Activated CD8-positive, alpha-beta T cell treated with anti-CD3 and anti-CD28 coated beads, Interleukin-2, amount 10 ng/mL, durations not matched to agents 7 days and 5 days (primary cell): ENCODE results near the gene HMGCLL1. TPM values are rescaled to one million over a fixed set of nuclear protein-coding genes. Genes with fewer than 3 reads are reported as not detected.

ENCODE experiments used
- ATAC-seq: fragments of 150-1000 bp; cut with Tn5 transposase; one replicate; pipeline ENCODE4 v1.10.0; 2021; ENCODE audit warnings: moderate library complexity
- CTCF ChIA-PET: fragments of 350-600 bp; sonication (Branson Sonifier 250); formaldehyde crosslinking; loops from one replicate; lab custom pipeline; 2021; ENCODE audit warnings: antibody characterized with exemption; lab: Charles Lee
- POLR2A ChIA-PET: fragments of 350-600 bp; sonication (Branson Sonifier 250); formaldehyde crosslinking; loops from one replicate; lab custom pipeline; 2021; ENCODE audit warnings: antibody characterized with exemption; lab: Charles Lee
- DNase-seq: peaks from one replicate; pipeline ENCODE4 v3.0.0-alpha.2; 2020
- H3K27ac Mint-ChIP-seq: one replicate; pipeline ENCODE4 v1.8.0; 2021; ENCODE audit warnings: mild to moderate bottlenecking, mixed read lengths
- H3K27me3 Mint-ChIP-seq: one replicate; pipeline ENCODE4 v1.8.0; 2021; ENCODE audit warnings: low read depth, mixed read lengths
- H3K36me3 Mint-ChIP-seq: one replicate; pipeline ENCODE4 v1.8.0; 2021; ENCODE audit warnings: low read depth, mixed read lengths
- H3K4me1 Mint-ChIP-seq: one replicate; pipeline ENCODE4 v1.8.0; 2021; ENCODE audit warnings: low read depth, mixed read lengths
- H3K4me3 Mint-ChIP-seq: one replicate; pipeline ENCODE4 v1.8.0; 2021; ENCODE audit warnings: mild to moderate bottlenecking, mixed read lengths
- H3K9me3 Mint-ChIP-seq: one replicate; pipeline ENCODE4 v1.8.0; 2022; ENCODE audit warnings: mixed read lengths; ENCODE audit not compliant: insufficient read depth
- total RNA-seq, 2 experiments: library from RNA; stranded (reverse); gene quantifications; one replicate each; pipeline ENCODE4 v1.2.3, GENCODE V29; 2021

HMGCLL1 gene
- total RNA-seq, 2 experiments from 2014 or later: not detected

- H3K27ac Mint-ChIP-seq: no peak overlapping the region
- no peaks in the 10 kb centered on the region for H3K9me3 Mint-ChIP-seq
- H3K4me3 Mint-ChIP-seq: no peak overlapping the region
- CTCF ChIA-PET: no interaction called here
- ATAC-seq (no peak), DNase-seq (no peak)
- H3K4me1 Mint-ChIP-seq: no peaks in the 10 kb centered on the region
- no peaks in the 10 kb centered on the region for H3K27me3 Mint-ChIP-seq
- POLR2A ChIA-PET: no interaction called here
- H3K36me3 Mint-ChIP-seq: no peaks in the 10 kb centered on the region
These were observed 11.4 kb downstream of the HMGCLL1 start for GRCh38 chr6:55567558-55567957.

GRCh38 chr6:55566036-55566710 lies 12.8 kb downstream of the HMGCLL1 start:
- no peak for ATAC-seq
- no peaks in the 10 kb centered on the region for H3K4me1 Mint-ChIP-seq
- no peak overlapping the region for H3K4me3 Mint-ChIP-seq
- H3K9me3 Mint-ChIP-seq: no peaks in the 10 kb centered on the region
- H3K27me3 Mint-ChIP-seq: no peaks in the 10 kb centered on the region
- ChIA-PET CTCF (no interaction called here), POLR2A (no interaction called here)
- H3K27ac Mint-ChIP-seq: no peak overlapping the region
- H3K36me3 Mint-ChIP-seq: no peaks in the 10 kb centered on the region
- DNase-seq: no peak

- Mint-ChIP-seq H3K9me3 (no peaks in the 10 kb centered on the region), H3K27ac (no peak overlapping the region), H3K4me1 (no peaks in the 10 kb centered on the region), H3K4me3 (no peak overlapping the region), H3K27me3 (no peaks in the 10 kb centered on the region), H3K36me3 (no peaks in the 10 kb centered on the region)
- no peak for ATAC-seq
- ChIA-PET POLR2A (no interaction called here), CTCF (no interaction called here)
- no peak for DNase-seq
These were observed 16.7 kb downstream of the HMGCLL1 start for GRCh38 chr6:55562318-55562717.

GRCh38 chr6:55560290-55560885 lies 18.6 kb downstream of the HMGCLL1 start:
- POLR2A ChIA-PET: no interaction called here
- ATAC-seq: no peak
- Mint-ChIP-seq H3K27me3 (no peaks in the 10 kb centered on the region), H3K4me3 (no peak overlapping the region), H3K27ac (no peak overlapping the region), H3K4me1 (no peaks in the 10 kb centered on the region), H3K9me3 (no peaks in the 10 kb centered on the region), H3K36me3 (no peaks in the 10 kb centered on the region)
- no peak for DNase-seq
- CTCF ChIA-PET: no interaction called here

- Mint-ChIP-seq H3K36me3 (no peaks in the 10 kb centered on the region), H3K9me3 (no peaks in the 10 kb centered on the region), H3K4me3 (no peak overlapping the region), H3K27me3 (no peaks in the 10 kb centered on the region), H3K27ac (no peak overlapping the region), H3K4me1 (no peaks in the 10 kb centered on the region)
- ATAC-seq (no peak), DNase-seq (no peak)
- ChIA-PET POLR2A (no interaction called here), CTCF (no interaction called here)
These were observed 21.8 kb downstream of the HMGCLL1 start for GRCh38 chr6:55557146-55557545.

GRCh38 chr6:55545791-55546190 lies 33.2 kb downstream of the HMGCLL1 start:
- H3K4me3 Mint-ChIP-seq: no peak overlapping the region
- H3K27ac Mint-ChIP-seq: no peak overlapping the region
- ChIA-PET CTCF (no interaction called here), POLR2A (no interaction called here)
- H3K4me1 Mint-ChIP-seq: no peaks in the 10 kb centered on the region
- H3K36me3 Mint-ChIP-seq: no peaks in the 10 kb centered on the region
- no peaks in the 10 kb centered on the region for H3K9me3 Mint-ChIP-seq
- DNase-seq: no peak
- ATAC-seq: no peak
- H3K27me3 Mint-ChIP-seq: no peaks in the 10 kb centered on the region

GRCh38 chr6:55543633-55544309 lies 35.2 kb downstream of the HMGCLL1 start:
- POLR2A ChIA-PET: no interaction called here
- H3K27ac Mint-ChIP-seq: no peak overlapping the region
- CTCF ChIA-PET: no interaction called here

GRCh38 chr6:55541024-55541423 lies 38.0 kb downstream of the HMGCLL1 start:
- no peaks in the 10 kb centered on the region for H3K9me3 Mint-ChIP-seq
- ChIA-PET POLR2A (no interaction called here), CTCF (no interaction called here)
- ATAC-seq (no peak), DNase-seq (no peak)
- no peaks in the 10 kb centered on the region for H3K27me3 Mint-ChIP-seq
- H3K36me3 Mint-ChIP-seq: no peaks in the 10 kb centered on the region
- H3K4me3 Mint-ChIP-seq: no peak overlapping the region
- H3K27ac Mint-ChIP-seq: no peak overlapping the region
- H3K4me1 Mint-ChIP-seq: no peaks in the 10 kb centered on the region

More at GRCh38 chr6:55543633-55544309, 35.2 kb downstream of the HMGCLL1 start:
- Mint-ChIP-seq H3K27me3 (no peaks in the 10 kb centered on the region), H3K36me3 (no peaks in the 10 kb centered on the region), H3K4me3 (no peak overlapping the region), H3K4me1 (no peaks in the 10 kb centered on the region), H3K9me3 (no peaks in the 10 kb centered on the region)
- DNase-seq (no peak), ATAC-seq (no peak)

- no peak overlapping the region for H3K27ac Mint-ChIP-seq
- H3K4me1 Mint-ChIP-seq: no peaks in the 10 kb centered on the region
- no peaks in the 10 kb centered on the region for H3K27me3 Mint-ChIP-seq
- DNase-seq: no peak
- no peak overlapping the region for H3K4me3 Mint-ChIP-seq
- no peaks in the 10 kb centered on the region for H3K9me3 Mint-ChIP-seq
- no peaks in the 10 kb centered on the region for H3K36me3 Mint-ChIP-seq
- ChIA-PET CTCF (no interaction called here), POLR2A (no interaction called here)
- ATAC-seq: no peak
These were observed 42.5 kb downstream of the HMGCLL1 start for GRCh38 chr6:55536391-55536956.

- no peaks in the 10 kb centered on the region for H3K27me3 Mint-ChIP-seq
- H3K36me3 Mint-ChIP-seq: no peaks in the 10 kb centered on the region
- H3K27ac Mint-ChIP-seq: no peak overlapping the region
- H3K9me3 Mint-ChIP-seq: no peaks in the 10 kb centered on the region
- DNase-seq: no peak
- ChIA-PET POLR2A (no interaction called here), CTCF (no interaction called here)
- no peak overlapping the region for H3K4me3 Mint-ChIP-seq
- H3K4me1 Mint-ChIP-seq: no peaks in the 10 kb centered on the region
- no peak for ATAC-seq
These were observed 47.5 kb downstream of the HMGCLL1 start for GRCh38 chr6:55531496-55531895.

- no peak overlapping the region for H3K27ac Mint-ChIP-seq
- DNase-seq (no peak), ATAC-seq (no peak)
- no peaks in the 10 kb centered on the region for H3K9me3 Mint-ChIP-seq
- ChIA-PET POLR2A (no interaction called here), CTCF (no interaction called here)
- no peaks in the 10 kb centered on the region for H3K36me3 Mint-ChIP-seq
- H3K4me1 Mint-ChIP-seq: no peaks in the 10 kb centered on the region
- H3K27me3 Mint-ChIP-seq: no peaks in the 10 kb centered on the region
- H3K4me3 Mint-ChIP-seq: no peak overlapping the region
These were observed 48.1 kb downstream of the HMGCLL1 start for GRCh38 chr6:55530931-55531330.

GRCh38 chr6:55528624-55529023 lies 50.4 kb downstream of the HMGCLL1 start:
- Mint-ChIP-seq H3K4me3 (no peak overlapping the region), H3K36me3 (no peaks in the 10 kb centered on the region), H3K9me3 (no peaks in the 10 kb centered on the region), H3K27me3 (no peaks in the 10 kb centered on the region), H3K27ac (no peak overlapping the region), H3K4me1 (no peaks in the 10 kb centered on the region)
- ATAC-seq (no peak), DNase-seq (no peak)
- ChIA-PET CTCF (no interaction called here), POLR2A (no interaction called here)
